Lung (tissue), 12 donors: ENCODE data around the gene ADCY2. TPM values are rescaled to one million over a fixed set of nuclear protein-coding genes. Genes with fewer than 3 reads are reported as not detected.

ENCODE experiments used
- ATAC-seq: fragments of 200-7000 bp; cut with Tn5 transposase; one replicate; pipeline ENCODE4 v1.9.1; 2020; ENCODE audit warnings: moderate number of reproducible peaks; ENCODE audit not compliant: insufficient read depth, low FRiP score
- DNase-seq, 3 donors: peaks; one replicate each; pipeline ENCODE4 v3.0.0-alpha.2; 2013 to 2017
- H3K27ac ChIP-seq, 2 donors: one replicate each; pipeline ENCODE4 v1.5.1; 2013; ENCODE audit warnings: mild to moderate bottlenecking in 2 of 2, moderate library complexity in 2 of 2, control low read depth in 1 of 2, inconsistent platforms in 1 of 2, low read depth in 1 of 2, low read length in 1 of 2
- H3K27me3 ChIP-seq, 3 donors: one replicate each; pipeline ENCODE4 v1.5.1; 2013; ENCODE audit warnings: low read length in 2 of 3; ENCODE audit not compliant: control insufficient read depth in 3 of 3, insufficient read depth in 3 of 3
- H3K36me3 ChIP-seq, 4 donors: one replicate each; pipeline ENCODE4 v1.5.1; 2013; ENCODE audit warnings: low read length in 4 of 4, mild to moderate bottlenecking in 1 of 4, moderate library complexity in 1 of 4; ENCODE audit not compliant: control insufficient read depth in 4 of 4, insufficient read depth in 4 of 4
- H3K4me1 ChIP-seq, 5 donors: one replicate each; pipeline ENCODE4 v1.5.1; 2013; ENCODE audit warnings: low read length in 5 of 5, mild to moderate bottlenecking in 2 of 5, moderate library complexity in 1 of 5; ENCODE audit not compliant: control insufficient read depth in 5 of 5, insufficient read depth in 5 of 5
- H3K4me3 ChIP-seq: one replicate; pipeline ENCODE4 v1.5.1; 2013; ENCODE audit warnings: mild to moderate bottlenecking, control low read depth, moderate library complexity
- H3K9ac ChIP-seq, 2 donors: one replicate each; pipeline ENCODE4 v1.5.1; 2013; ENCODE audit warnings: low read length in 2 of 2, control low read depth in 1 of 2; ENCODE audit not compliant: insufficient read depth in 1 of 2
- H3K9me3 ChIP-seq, 4 donors: one replicate each; pipeline ENCODE4 v1.5.1; 2013; ENCODE audit warnings: low read length in 3 of 4, mild to moderate bottlenecking in 1 of 4, moderate library complexity in 1 of 4; ENCODE audit not compliant: control insufficient read depth in 4 of 4, insufficient read depth in 3 of 4
- WGBS, 2 donors: extraction: QIAGEN DNeasy Blood & Tissue Kit; methylation state at CpG; one replicate each; pipeline ENCODE4 v1.1.7; 2013; 5-methylcytosine and 5-hydroxymethylcytosine counted together
- polyA plus RNA-seq, 2 donors: library from polyadenylated mRNA; stranded (reverse); fragments of 200-250 nt; gene quantifications; one replicate each; pipeline ENCODE4 v1.2.1, GENCODE V29; 2013
- total RNA-seq, 2 donors: library from RNA; depleted of rRNA in 1 of 2; stranded (reverse); fragments of >200 nt in 1 of 2; gene quantifications; one replicate each; pipeline ENCODE4 v1.2.1, GENCODE V29; 2014 to 2021
- TF ChIP-seq, protein P1 (sequence below): IDR thresholded peaks from 2 replicates; pipeline ENCODE4 v1.5.1; 2012; ENCODE audit warnings: mild to moderate bottlenecking; ENCODE audit errors: control extremely low read depth, extremely low read depth
- donor health status: control.
- donor health status: control.
- donor health status: Bipolar disorder and iron deficiency.
- donor health status: healthy.
- donor health status: DM: yes; HTN: yes; CAD: no.

ADCY2 gene
- total and polyA plus RNA-seq, 4 donors = 0.10 to 3.5 (median 0.84) TPM

- ATAC-seq (no peak), DNase-seq (no peak)
- Histone ChIP-seq H3K27ac (no peak overlapping the region), H3K9ac (no peak overlapping the region), H3K36me3 (no peaks in the 10 kb centered on the region), H3K9me3 (no peaks in the 10 kb centered on the region), H3K4me3 (no peak overlapping the region), H3K4me1 (peaks cover 0 to 2% (median 0%) of the 10 kb centered on the region in 5 donors), H3K27me3 (no peaks in the 10 kb centered on the region)
- WGBS, 2 donors = 38 to 53% methylated on average over 5 of the region's 5 CpGs
- TF ChIP-seq, protein P1, sequence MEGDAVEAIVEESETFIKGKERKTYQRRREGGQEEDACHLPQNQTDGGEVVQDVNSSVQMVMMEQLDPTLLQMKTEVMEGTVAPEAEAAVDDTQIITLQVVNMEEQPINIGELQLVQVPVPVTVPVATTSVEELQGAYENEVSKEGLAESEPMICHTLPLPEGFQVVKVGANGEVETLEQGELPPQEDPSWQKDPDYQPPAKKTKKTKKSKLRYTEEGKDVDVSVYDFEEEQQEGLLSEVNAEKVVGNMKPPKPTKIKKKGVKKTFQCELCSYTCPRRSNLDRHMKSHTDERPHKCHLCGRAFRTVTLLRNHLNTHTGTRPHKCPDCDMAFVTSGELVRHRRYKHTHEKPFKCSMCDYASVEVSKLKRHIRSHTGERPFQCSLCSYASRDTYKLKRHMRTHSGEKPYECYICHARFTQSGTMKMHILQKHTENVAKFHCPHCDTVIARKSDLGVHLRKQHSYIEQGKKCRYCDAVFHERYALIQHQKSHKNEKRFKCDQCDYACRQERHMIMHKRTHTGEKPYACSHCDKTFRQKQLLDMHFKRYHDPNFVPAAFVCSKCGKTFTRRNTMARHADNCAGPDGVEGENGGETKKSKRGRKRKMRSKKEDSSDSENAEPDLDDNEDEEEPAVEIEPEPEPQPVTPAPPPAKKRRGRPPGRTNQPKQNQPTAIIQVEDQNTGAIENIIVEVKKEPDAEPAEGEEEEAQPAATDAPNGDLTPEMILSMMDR = no peak
Observed at GRCh38 chr5:7811715-7812114, 415.8 kb downstream of the ADCY2 start.

GRCh38 chr5:7813007-7813406, 417.1 kb downstream of the ADCY2 start:
- Histone ChIP-seq H3K27me3 (no peaks in the 10 kb centered on the region), H3K27ac (no peak overlapping the region), H3K9me3 (no peaks in the 10 kb centered on the region), H3K4me3 (no peak overlapping the region), H3K9ac (no peak overlapping the region), H3K4me1 (peaks cover 0 to 2% (median 0%) of the 10 kb centered on the region in 5 donors), H3K36me3 (no peaks in the 10 kb centered on the region)
- TF ChIP-seq, protein P1 = no peak
- no peak for ATAC-seq
- no peak for DNase-seq
- 37 to 43% methylated on average over 2 of the region's 2 CpGs for WGBS, 2 donors

DNA sequence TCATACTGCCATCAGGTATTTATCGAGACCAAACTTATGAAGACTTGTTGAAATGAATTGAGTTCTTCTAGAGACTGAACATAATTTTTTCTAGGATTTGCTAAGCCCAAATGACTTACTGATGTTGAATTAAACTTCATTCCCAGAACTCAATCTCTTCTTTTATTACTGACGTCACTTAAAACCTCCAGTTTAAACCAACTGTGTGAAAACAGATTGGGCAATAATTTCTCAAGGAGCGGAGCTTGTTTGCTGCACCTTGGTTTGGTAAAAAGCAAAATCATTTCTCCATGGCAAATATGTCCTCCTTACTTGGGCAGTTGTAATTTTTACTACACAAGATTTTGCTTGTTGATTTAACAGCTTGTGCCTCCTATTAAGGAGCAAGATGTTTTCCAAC, 417.6 kb downstream of the ADCY2 start:
- DNase-seq = peak in 1 of 3 donors; percentile 7
- H3K27me3 ChIP-seq = no peaks in the 10 kb centered on the region
- H3K27ac ChIP-seq = no peak overlapping the region
- TF ChIP-seq, protein P1 = no peak
- no peak for ATAC-seq
- 45 to 53% methylated on average over 3 of the region's 3 CpGs for WGBS, 2 donors
- no peak overlapping the region for H3K9ac ChIP-seq
- no peaks in the 10 kb centered on the region for H3K36me3 ChIP-seq
- H3K4me1 ChIP-seq = peaks cover 0 to 2% (median 0%) of the 10 kb centered on the region in 5 donors
- H3K4me3 ChIP-seq = no peak overlapping the region
- H3K9me3 ChIP-seq = no peaks in the 10 kb centered on the region

- DNase-seq (no peak), ATAC-seq (no peak)
- no peaks in the 10 kb centered on the region for H3K9me3 ChIP-seq
- TF ChIP-seq, protein P1 = no peak
- H3K4me3 ChIP-seq = no peak overlapping the region
- no peak overlapping the region for H3K27ac ChIP-seq
- H3K27me3 ChIP-seq = no peaks in the 10 kb centered on the region
- H3K36me3 ChIP-seq = no peaks in the 10 kb centered on the region
- peaks cover 0 to 2% (median 0%) of the 10 kb centered on the region in 5 donors for H3K4me1 ChIP-seq
- WGBS, 2 donors = 91 to 97% methylated on average over 10 of the region's 10 CpGs
- H3K9ac ChIP-seq = no peak overlapping the region
Observed at GRCh38 chr5:7814816-7815215, 418.9 kb downstream of the ADCY2 start.
